Measurements from ENCODE around the gene MUC5AC.

DNA sequence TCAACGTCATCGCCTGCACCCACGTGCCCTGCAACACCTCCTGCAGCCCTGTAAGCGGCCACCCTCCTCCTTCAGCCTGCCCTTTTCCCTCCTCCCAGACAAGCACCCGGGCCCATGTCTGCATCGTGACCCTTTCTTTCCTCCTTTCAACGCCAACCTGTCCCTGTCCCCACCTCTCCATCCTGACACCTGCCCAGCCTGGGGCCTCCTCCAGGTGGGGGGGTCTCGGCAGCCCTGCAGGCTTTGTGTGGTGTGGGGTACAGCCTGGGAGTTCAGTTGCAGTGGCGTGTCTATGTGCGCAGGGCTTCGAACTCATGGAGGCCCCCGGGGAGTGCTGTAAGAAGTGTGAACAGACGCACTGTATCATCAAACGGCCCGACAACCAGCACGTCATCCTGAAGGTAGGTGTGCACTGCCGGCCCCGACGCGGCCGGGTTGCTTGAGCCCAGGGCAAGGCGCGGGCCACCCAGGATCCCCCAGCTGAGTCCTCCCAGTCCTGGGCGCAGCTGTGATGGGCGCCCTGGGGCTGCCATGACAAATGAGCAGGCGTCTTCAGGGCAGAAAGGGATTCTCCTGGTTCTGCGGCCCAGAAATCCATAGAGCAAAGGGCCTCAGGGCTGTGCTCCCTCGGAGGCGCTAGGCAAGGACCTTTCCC is 49.4 kb upstream of the MUC5AC start:
- TF ChIP-seq, protein P1, sequence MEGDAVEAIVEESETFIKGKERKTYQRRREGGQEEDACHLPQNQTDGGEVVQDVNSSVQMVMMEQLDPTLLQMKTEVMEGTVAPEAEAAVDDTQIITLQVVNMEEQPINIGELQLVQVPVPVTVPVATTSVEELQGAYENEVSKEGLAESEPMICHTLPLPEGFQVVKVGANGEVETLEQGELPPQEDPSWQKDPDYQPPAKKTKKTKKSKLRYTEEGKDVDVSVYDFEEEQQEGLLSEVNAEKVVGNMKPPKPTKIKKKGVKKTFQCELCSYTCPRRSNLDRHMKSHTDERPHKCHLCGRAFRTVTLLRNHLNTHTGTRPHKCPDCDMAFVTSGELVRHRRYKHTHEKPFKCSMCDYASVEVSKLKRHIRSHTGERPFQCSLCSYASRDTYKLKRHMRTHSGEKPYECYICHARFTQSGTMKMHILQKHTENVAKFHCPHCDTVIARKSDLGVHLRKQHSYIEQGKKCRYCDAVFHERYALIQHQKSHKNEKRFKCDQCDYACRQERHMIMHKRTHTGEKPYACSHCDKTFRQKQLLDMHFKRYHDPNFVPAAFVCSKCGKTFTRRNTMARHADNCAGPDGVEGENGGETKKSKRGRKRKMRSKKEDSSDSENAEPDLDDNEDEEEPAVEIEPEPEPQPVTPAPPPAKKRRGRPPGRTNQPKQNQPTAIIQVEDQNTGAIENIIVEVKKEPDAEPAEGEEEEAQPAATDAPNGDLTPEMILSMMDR (conservative IDR thresholded peaks at IDR 0.05 in 1 of 2, IDR thresholded peaks at IDR 0.05 in 1 of 2; ENCODE audit: low read depth in 1 of 2, low read length in 2 of 2): no peak
- no peak for TF ChIP-seq EZH2 (IDR thresholded peaks at IDR 0.05; ENCODE audit: low read length, missing control alignments)
